Measurements from ENCODE around the gene FOLR1.

DNA sequence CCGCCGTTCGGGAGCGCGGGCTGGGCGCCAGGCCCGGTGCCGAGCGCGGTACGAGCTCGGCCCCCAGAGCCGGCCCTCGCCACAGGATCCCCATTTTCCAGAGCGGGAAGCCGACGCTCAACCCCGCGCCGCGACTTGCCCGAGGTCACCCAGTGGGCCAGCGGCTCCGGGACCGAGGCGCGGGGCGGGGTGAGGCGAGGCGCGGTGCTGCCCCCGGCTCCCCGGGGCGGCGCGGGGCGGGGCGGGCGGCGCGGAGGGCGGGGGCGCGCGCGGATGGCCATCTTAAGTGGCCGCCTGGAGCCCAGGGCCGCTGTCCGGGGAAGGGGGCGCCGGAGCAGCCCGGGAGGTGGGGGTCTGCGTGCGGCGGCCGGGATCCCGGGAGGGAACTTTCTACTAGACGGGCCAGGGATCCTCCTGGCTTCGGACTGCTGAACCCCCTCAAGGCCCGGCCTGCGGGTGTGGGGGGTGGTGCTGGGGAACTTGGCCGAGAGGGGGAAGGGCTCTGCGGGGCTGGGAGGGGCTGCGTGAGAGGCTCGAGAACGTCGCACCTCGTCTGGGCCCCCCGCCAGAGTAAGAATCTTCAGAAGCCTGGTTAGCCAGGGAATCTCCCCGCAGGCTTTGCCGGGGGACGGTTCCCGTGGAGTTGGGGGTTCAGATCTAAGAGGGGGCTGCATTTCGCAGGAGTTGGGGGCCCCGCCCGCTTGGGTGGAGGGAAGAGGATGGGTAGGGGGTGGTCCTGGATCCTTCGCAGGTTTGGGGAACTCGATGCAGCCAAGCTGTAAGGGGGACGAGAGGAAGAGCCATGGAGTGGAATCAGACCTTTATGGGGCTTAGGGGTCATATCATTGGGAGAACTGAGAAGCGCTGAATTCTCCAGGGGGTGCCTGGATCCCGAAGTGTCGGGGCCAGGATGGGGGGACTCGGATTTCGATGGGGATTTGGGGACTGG, 31.9 kb downstream of the FOLR1 start:
- TF ChIP-seq CREB1 (IDR thresholded peaks at IDR 0.05; ENCODE audit: low read depth), result no peak
- TF ChIP-seq FOXM1 (IDR thresholded peaks at IDR 0.05; ENCODE audit: borderline replicate concordance, low read depth), result no peak
- TF ChIP-seq REST (IDR thresholded peaks at IDR 0.05; ENCODE audit: low read depth), result no peak
- TF ChIP-seq TAF1 (IDR thresholded peaks at IDR 0.05; ENCODE audit: low read depth), result no peak; the same call in 1 of the 2 replicates
- no peak for TF ChIP-seq EP300 (IDR thresholded peaks at IDR 0.05; ENCODE audit: borderline replicate concordance)
- TF ChIP-seq EGR1 (IDR thresholded peaks at IDR 0.05), result no peak
- TF ChIP-seq, protein P1, sequence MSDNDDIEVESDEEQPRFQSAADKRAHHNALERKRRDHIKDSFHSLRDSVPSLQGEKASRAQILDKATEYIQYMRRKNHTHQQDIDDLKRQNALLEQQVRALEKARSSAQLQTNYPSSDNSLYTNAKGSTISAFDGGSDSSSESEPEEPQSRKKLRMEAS (IDR thresholded peaks at IDR 0.05), result no peak
- no peak for TF ChIP-seq RAD21 (IDR thresholded peaks at IDR 0.05; ENCODE audit: low read depth)
- TF ChIP-seq NFIC (IDR thresholded peaks at IDR 0.05), result no peak
- TF ChIP-seq YY1 (IDR thresholded peaks at IDR 0.05; ENCODE audit: low read depth), result peak; percentile 54
- peak; percentile 12; the same call in 1 of the 2 replicates for TF ChIP-seq ZBTB7A (IDR thresholded peaks at IDR 0.05; ENCODE audit: low read depth)
- no peak for TF ChIP-seq CEBPB (IDR thresholded peaks at IDR 0.05)
